ENCODE data around the gene GPRC5A. TPM values are rescaled to one million over a fixed set of nuclear protein-coding genes. Genes with fewer than 3 reads are reported as not detected.

Gene GPRC5A
- total and polyA plus RNA-seq, 10 of the 15 experiments (the other 5 are each of a cell fraction or from before 2014, with no cell fraction given): 0.10 to 2.8 (median 1.1) TPM

DNA sequence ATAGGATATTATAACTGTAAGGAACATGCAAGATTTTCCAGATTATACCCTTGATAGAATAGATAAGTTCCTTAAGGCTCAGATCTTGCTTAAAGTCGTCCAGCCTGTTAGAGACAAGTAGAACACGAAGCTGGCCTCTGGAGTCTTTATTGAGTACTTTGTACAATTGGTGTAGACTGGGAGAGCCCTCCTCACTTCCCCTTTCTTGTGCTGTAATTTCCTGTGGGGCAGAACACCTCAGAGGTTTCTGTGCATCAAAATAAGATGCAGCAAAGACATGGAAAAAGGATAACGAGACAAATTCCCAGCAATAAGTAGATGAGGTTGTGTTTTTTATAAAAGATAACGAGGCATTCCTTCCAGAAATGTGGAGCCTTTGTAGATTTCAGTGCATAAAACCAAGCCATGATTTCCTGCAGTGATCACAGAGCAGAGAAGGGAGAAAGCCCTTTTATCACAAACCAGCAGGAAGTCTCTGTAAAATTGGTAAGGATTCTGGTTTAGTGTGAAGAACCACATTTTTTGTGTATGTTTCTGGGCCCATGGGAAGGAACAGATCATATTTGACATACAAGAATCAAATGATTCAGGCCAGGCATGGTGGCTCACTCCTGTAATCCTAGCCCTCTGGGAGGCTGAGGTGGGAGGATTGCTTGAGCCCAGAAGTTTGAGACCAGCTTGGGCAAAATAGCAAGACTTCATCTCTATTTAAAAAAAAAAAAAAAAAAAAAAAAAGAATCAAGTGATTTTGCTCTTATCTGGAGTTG is 18.0 kb downstream of the GPRC5A start:
- TF ChIP-seq, protein P1, sequence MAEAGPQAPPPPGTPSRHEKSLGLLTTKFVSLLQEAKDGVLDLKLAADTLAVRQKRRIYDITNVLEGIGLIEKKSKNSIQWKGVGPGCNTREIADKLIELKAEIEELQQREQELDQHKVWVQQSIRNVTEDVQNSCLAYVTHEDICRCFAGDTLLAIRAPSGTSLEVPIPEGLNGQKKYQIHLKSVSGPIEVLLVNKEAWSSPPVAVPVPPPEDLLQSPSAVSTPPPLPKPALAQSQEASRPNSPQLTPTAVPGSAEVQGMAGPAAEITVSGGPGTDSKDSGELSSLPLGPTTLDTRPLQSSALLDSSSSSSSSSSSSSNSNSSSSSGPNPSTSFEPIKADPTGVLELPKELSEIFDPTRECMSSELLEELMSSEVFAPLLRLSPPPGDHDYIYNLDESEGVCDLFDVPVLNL (IDR thresholded peaks at IDR 0.05; ENCODE audit: low read depth, low read length): no peak
- TF ChIP-seq FOXM1 (IDR thresholded peaks at IDR 0.05; ENCODE audit: low read depth, low read length) (no peak), YBX1 (IDR thresholded peaks at IDR 0.05) (no peak), RBBP5 (conservative IDR thresholded peaks at IDR 0.05) (no peak), SPI1 (IDR thresholded peaks at IDR 0.05; ENCODE audit: borderline replicate concordance, insufficient read depth, low read depth, low read length) (peak; percentile 90), EED (IDR thresholded peaks at IDR 0.05; ENCODE audit: low read depth) (0 out of 2 replicates have a peak, but pooled peaks have one; percentile 58), RUNX3 (IDR thresholded peaks at IDR 0.05; ENCODE audit: low read length) (peak; percentile 39; the same call in 1 of the 2 replicates), NFIC (IDR thresholded peaks at IDR 0.05; ENCODE audit: low read depth, low read length) (peak; percentile 71; the same call in 1 of the 2 replicates), NR2C1 (IDR thresholded peaks at IDR 0.05) (no peak), GABPA (IDR thresholded peaks at IDR 0.05; ENCODE audit: low read depth) (peak; percentile 50), ZBED1 (IDR thresholded peaks at IDR 0.05; ENCODE audit: borderline replicate concordance) (0 out of 2 replicates have a peak, but pooled peaks have one; percentile 35), JUNB (IDR thresholded peaks at IDR 0.05) (peak; percentile 49; the same call in 1 of the 2 replicates), SIN3A (IDR thresholded peaks at IDR 0.05; ENCODE audit: low read depth, low read length) (no peak), ETV6 (conservative IDR thresholded peaks at IDR 0.05 in 1 of 2, IDR thresholded peaks at IDR 0.05 in 1 of 2; ENCODE audit: borderline replicate concordance in 1 of 2, low read depth in 1 of 2) (peak in 1 of 2 experiments; percentile 45; a peak in 1 of 4 replicates), MYC (IDR thresholded peaks at IDR 0.05; ENCODE audit: insufficient read depth, insufficient read length, insufficient replicate concordance, low read length, severe bottlenecking) (no peak)
- TF ChIP-seq, protein P2, sequence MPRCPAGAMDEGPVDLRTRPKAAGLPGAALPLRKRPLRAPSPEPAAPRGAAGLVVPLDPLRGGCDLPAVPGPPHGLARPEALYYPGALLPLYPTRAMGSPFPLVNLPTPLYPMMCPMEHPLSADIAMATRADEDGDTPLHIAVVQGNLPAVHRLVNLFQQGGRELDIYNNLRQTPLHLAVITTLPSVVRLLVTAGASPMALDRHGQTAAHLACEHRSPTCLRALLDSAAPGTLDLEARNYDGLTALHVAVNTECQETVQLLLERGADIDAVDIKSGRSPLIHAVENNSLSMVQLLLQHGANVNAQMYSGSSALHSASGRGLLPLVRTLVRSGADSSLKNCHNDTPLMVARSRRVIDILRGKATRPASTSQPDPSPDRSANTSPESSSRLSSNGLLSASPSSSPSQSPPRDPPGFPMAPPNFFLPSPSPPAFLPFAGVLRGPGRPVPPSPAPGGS (IDR thresholded peaks at IDR 0.05; ENCODE audit: borderline replicate concordance, insufficient read depth, low read depth, low read length, poor library complexity, severe bottlenecking): no peak
- TF ChIP-seq, protein P3, sequence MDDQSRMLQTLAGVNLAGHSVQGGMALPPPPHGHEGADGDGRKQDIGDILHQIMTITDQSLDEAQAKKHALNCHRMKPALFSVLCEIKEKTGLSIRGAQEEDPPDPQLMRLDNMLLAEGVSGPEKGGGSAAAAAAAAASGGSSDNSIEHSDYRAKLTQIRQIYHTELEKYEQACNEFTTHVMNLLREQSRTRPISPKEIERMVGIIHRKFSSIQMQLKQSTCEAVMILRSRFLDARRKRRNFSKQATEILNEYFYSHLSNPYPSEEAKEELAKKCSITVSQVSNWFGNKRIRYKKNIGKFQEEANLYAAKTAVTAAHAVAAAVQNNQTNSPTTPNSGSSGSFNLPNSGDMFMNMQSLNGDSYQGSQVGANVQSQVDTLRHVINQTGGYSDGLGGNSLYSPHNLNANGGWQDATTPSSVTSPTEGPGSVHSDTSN (IDR thresholded peaks at IDR 0.05; ENCODE audit: insufficient replicate concordance, low read depth, low read length): no peak
- TF ChIP-seq, protein P4, sequence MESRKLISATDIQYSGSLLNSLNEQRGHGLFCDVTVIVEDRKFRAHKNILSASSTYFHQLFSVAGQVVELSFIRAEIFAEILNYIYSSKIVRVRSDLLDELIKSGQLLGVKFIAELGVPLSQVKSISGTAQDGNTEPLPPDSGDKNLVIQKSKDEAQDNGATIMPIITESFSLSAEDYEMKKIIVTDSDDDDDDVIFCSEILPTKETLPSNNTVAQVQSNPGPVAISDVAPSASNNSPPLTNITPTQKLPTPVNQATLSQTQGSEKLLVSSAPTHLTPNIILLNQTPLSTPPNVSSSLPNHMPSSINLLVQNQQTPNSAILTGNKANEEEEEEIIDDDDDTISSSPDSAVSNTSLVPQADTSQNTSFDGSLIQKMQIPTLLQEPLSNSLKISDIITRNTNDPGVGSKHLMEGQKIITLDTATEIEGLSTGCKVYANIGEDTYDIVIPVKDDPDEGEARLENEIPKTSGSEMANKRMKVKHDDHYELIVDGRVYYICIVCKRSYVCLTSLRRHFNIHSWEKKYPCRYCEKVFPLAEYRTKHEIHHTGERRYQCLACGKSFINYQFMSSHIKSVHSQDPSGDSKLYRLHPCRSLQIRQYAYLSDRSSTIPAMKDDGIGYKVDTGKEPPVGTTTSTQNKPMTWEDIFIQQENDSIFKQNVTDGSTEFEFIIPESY (IDR thresholded peaks at IDR 0.05): no peak
- in situ Hi-C loops (cut with MboI) (no loop called here), intact Hi-C loops (cut with micrococcal nuclease; ENCODE audit: unreplicated experiment) (no loop called here)
- ChIA-PET RAD21 (ENCODE audit: unreplicated experiment) (no interaction called here), CTCF (interaction anchor here (0.9 kb wide), 1 partner anchor 74 kb away, joined by 4 read pairs; no protein-coding TSS in a partner anchor), POLR2A (no interaction called here), SMC1A (ENCODE audit: uncharacterized antibody, unreplicated experiment) (interaction anchor here (1.4 kb wide), 1 partner anchor 303 kb away, joined by 3 read pairs; no protein-coding TSS in a partner anchor)
- 1% methylated on average over 4 of the region's 4 CpGs for WGBS (ENCODE audit: insufficient coverage, insufficient replicate concordance, low lambda C conversion rate, missing lambda C conversion rate)
- no peak overlapping the region for H3K4me3 ChIP-seq
- H3K4me1 ChIP-seq (ENCODE audit: control insufficient read depth, insufficient read depth, low read length): peaks cover 5% of the 10 kb centered on the region; the same call in 1 of the 2 replicates
- peak; percentile 38 for FAIRE-seq
- H2AFZ ChIP-seq (ENCODE audit: control insufficient read depth, low read depth, low read length): peak overlapping the region; percentile 7; the same call in 1 of the 2 replicates
- no peak for DNase-seq (ENCODE audit: low read depth, low spot score)
- H3K4me2 ChIP-seq (ENCODE audit: control insufficient read depth, insufficient read depth): 0 out of 2 replicates have a peak overlapping the region, but pooled peaks have one; percentile 13
- no TSS peak for BruUV-seq (replicated peaks)
- peak; percentile 84 for ATAC-seq
- H3K9me3 ChIP-seq (replicated peaks; ENCODE audit: control insufficient read depth, insufficient read depth, low read length): no peaks in the 10 kb centered on the region
- no peak overlapping the region for H3K9ac ChIP-seq (ENCODE audit: control insufficient read depth, insufficient read depth, low read length)
- H3K27me3 ChIP-seq (replicated peaks in 1 of 2; ENCODE audit: control insufficient read depth in 2 of 2, insufficient read depth in 2 of 2, low read length in 1 of 2): no peaks in the 10 kb centered on the region; a peak in 1 of 4 replicates
- H3K27ac ChIP-seq (ENCODE audit: control insufficient read depth, insufficient read depth): no peak overlapping the region
- H3K36me3 ChIP-seq (ENCODE audit: control insufficient read depth in 2 of 2, insufficient read depth in 2 of 2, low read length in 1 of 2): no peaks in the 10 kb centered on the region
- H4K20me1 ChIP-seq (ENCODE audit: control insufficient read depth, insufficient read depth): no peaks in the 10 kb centered on the region
- no peaks in the 10 kb centered on the region for H3K79me2 ChIP-seq (ENCODE audit: control insufficient read depth, insufficient read depth, low read length)

Data from GM12878 (cell line).